Sigmoid colon (tissue), 7 donors: ENCODE data around the gene GJB3. TPM values are rescaled to one million over a fixed set of nuclear protein-coding genes. Genes with fewer than 3 reads are reported as not detected.
"Not testable (repeated sequence)": the region's sequence is repeated elsewhere in the genome, so short reads cannot be mapped to it uniquely, and the experiment has no call there.

Experiments used
- DNase-seq: peaks from one replicate; pipeline ENCODE4 v3.0.0-alpha.2; 2019
- H3K27ac ChIP-seq, 4 donors: fragments of 200-600 bp; sonication (generic); one replicate each; pipeline ENCODE4 v1.5.1; 2016 to 2019; ENCODE audit warnings: mild to moderate bottlenecking in 1 of 4
- H3K27me3 ChIP-seq, 3 donors: fragments of 200-600 bp; sonication (generic); one replicate each; pipeline ENCODE4 v1.5.1; 2019; ENCODE audit warnings: mild to moderate bottlenecking in 1 of 3
- H3K36me3 ChIP-seq, 4 donors: fragments of 200-600 bp; sonication (generic); one replicate each; pipeline ENCODE4 v1.5.1; 2016 to 2019
- H3K4me1 ChIP-seq, 4 donors: fragments of 200-600 bp; sonication (generic); one replicate each; pipeline ENCODE4 v1.5.1; 2017 to 2019
- H3K4me3 ChIP-seq, 4 donors: fragments of 200-600 bp; sonication (generic); one replicate each; pipeline ENCODE4 v1.5.1; 2017 to 2019; ENCODE audit warnings: mild to moderate bottlenecking in 2 of 4, moderate library complexity in 1 of 4
- H3K9me3 ChIP-seq, 4 donors: fragments of 200-600 bp in 3 of 4; sonication (generic) in 3 of 4; one replicate each; pipeline versions ENCODE4 v1.5.1 to v1.6.1; 2013 to 2019
- EP300 ChIP-seq, 4 donors: sonication (generic); formaldehyde crosslinking; IDR thresholded peaks; one replicate each; pipeline ENCODE4 v1.6.1; 2017; ENCODE audit warnings: antibody characterized with exemption in 4 of 4
- POLR2A ChIP-seq, 2 donors: fragments of 450-650 bp; IDR thresholded peaks; one replicate each; pipeline ENCODE4 v1.6.1; 2016; ENCODE audit warnings: antibody characterized with exemption in 2 of 2, mild to moderate bottlenecking in 2 of 2, moderate library complexity in 2 of 2
- POLR2AphosphoS5 ChIP-seq, 4 donors: sonication (generic); formaldehyde crosslinking; IDR thresholded peaks; one replicate each; pipeline ENCODE4 v1.6.1; 2017; ENCODE audit warnings: antibody characterized with exemption in 4 of 4
- WGBS, 2 donors: extraction: QIAGEN DNeasy Blood & Tissue Kit; methylation state at CpG; one replicate each; pipeline ENCODE4 v1.1.7; 2013; 5-methylcytosine and 5-hydroxymethylcytosine counted together
- intact Hi-C: fragments of 100-400 bp; cut with DNase I; formaldehyde crosslinking; loops from one replicate; pipeline ENCODE4 v1.15.1; 2023
- polyA plus RNA-seq, 3 donors: library from polyadenylated mRNA; stranded (reverse); fragments of 200-250 nt; gene quantifications; one replicate each; pipeline ENCODE4 v1.2.3, GENCODE V29; 2013
- total RNA-seq, 4 donors: library from RNA; depleted of rRNA; stranded (reverse); fragments of >200 nt; gene quantifications; one replicate each; pipeline ENCODE4 v1.1.0, GENCODE V29; 2016
- TF ChIP-seq, protein P1 (sequence below), 4 experiments: fragments of 450-650 bp in 3 of 4; fragments of 200-600 bp in 1 of 4; IDR thresholded peaks; one replicate each; pipeline ENCODE4 v1.5.1; 2016 to 2019; ENCODE audit warnings: antibody characterized with exemption in 4 of 4, mild to moderate bottlenecking in 3 of 4, moderate library complexity in 2 of 4
- donor health status: healthy with polysubstance abuse.
- donor health status: Bipolar disorder and iron deficiency.
- donor health status: healthy.

GJB3 gene
- total and polyA plus RNA-seq, 7 donors, result 1.2 to 11.0 (median 1.8) TPM; not detected in 4

DNA sequence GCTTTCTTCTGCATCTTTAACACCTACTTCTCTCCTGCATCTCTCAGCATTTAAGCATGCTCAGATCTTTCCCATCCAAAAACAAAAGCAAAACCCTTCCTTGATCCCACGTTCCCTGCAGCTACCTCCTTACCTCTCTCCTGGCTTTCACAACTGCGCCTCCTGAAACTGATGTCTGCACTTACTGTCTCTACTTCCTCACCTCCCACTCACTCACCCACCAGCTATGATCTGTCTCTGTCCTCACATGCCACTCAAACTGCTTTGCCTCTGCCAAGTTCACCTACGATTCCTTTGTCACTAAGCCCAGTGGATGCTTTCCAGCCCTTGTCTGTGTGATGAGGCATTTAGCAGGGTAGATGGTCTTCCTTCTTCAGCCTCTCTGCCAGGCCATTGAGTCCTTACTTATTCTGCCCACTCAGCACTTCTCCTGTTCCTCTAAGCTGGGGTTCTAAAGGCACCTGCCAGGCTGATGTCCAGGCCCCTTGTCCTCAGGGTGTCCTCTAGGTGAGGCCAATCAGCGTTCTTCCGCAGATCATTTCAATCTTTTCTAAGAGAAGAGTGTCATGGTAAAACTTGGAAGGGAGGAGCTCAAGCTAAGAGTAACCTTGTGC is 10.0 kb upstream of the GJB3 start:
- H3K36me3 ChIP-seq, result no peaks in the 10 kb centered on the region

DNA sequence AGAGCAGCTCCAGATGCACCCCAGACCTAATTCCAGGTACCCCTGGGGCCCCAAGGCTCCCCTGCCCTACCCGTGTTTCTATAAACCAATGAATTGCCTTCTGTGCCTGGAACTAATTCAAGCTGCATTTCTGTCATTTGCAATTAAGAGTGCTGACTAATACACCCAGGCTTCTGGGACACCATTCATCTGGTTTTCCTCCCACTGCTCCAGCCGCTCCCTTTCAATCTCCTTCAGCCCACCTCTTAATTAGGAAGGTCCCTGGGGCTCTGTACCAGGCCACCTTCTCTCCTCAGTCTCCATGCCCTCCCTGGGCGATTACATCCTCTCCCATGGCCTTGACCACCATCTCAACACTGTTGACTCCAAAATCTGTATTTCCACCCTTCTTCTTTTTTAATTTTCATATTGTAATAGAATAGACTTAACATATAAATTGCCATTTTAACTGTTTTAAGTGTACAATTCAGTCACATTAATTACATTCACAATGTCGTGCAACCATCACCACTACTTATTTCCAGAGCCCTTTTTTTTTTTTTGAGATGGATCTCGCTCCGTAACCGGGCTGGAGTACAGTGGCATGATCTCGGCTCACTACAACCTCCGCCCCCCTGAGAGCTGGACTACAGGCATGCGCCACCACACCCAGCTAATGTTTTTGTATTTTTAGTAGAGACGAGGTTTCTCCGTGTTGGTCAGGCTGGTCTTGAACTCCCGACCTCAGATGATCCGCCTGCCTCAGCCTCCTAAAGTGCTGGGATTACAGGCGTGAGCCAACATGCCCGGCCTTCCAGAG is 9.2 kb upstream of the GJB3 start:
- WGBS, 2 donors, result 90 to 92% methylated on average over 16 of the region's 16 CpGs
- H3K27me3 ChIP-seq, result peaks cover 0 to 7% (median 0%) of the 10 kb centered on the region in 3 donors
- H3K36me3 ChIP-seq, result no peaks in the 10 kb centered on the region
- no peak for DNase-seq
- TF ChIP-seq POLR2AphosphoS5 (IDR thresholded peaks at IDR 0.05) (no peak), EP300 (IDR thresholded peaks at IDR 0.05) (no peak), POLR2A (IDR thresholded peaks at IDR 0.05) (no peak)
- TF ChIP-seq, protein P1, sequence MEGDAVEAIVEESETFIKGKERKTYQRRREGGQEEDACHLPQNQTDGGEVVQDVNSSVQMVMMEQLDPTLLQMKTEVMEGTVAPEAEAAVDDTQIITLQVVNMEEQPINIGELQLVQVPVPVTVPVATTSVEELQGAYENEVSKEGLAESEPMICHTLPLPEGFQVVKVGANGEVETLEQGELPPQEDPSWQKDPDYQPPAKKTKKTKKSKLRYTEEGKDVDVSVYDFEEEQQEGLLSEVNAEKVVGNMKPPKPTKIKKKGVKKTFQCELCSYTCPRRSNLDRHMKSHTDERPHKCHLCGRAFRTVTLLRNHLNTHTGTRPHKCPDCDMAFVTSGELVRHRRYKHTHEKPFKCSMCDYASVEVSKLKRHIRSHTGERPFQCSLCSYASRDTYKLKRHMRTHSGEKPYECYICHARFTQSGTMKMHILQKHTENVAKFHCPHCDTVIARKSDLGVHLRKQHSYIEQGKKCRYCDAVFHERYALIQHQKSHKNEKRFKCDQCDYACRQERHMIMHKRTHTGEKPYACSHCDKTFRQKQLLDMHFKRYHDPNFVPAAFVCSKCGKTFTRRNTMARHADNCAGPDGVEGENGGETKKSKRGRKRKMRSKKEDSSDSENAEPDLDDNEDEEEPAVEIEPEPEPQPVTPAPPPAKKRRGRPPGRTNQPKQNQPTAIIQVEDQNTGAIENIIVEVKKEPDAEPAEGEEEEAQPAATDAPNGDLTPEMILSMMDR (IDR thresholded peaks at IDR 0.05), result no peak
- H3K27ac ChIP-seq, result no peak overlapping the region
- no peaks in the 10 kb centered on the region for H3K9me3 ChIP-seq
- H3K4me1 ChIP-seq, result no peaks in the 10 kb centered on the region
- H3K4me3 ChIP-seq, result no peak overlapping the region
- intact Hi-C loops, result no loop called here

More for the DNA sequence above, 10.0 kb upstream of the GJB3 start:
- WGBS, 2 donors, result 88% methylated on average over 5 of the region's 5 CpGs
- intact Hi-C loops, result no loop called here
- TF ChIP-seq, protein P1 (IDR thresholded peaks at IDR 0.05), result no peak
- TF ChIP-seq POLR2AphosphoS5 (IDR thresholded peaks at IDR 0.05), result no peak
- no peak for TF ChIP-seq EP300 (IDR thresholded peaks at IDR 0.05)
- TF ChIP-seq POLR2A (IDR thresholded peaks at IDR 0.05), result no peak
- Histone ChIP-seq H3K9me3 (no peaks in the 10 kb centered on the region), H3K4me3 (no peak overlapping the region), H3K27me3 (peaks cover 0 to 4% (median 0%) of the 10 kb centered on the region in 3 donors), H3K4me1 (no peaks in the 10 kb centered on the region), H3K27ac (no peak overlapping the region)
- no peak for DNase-seq

DNA sequence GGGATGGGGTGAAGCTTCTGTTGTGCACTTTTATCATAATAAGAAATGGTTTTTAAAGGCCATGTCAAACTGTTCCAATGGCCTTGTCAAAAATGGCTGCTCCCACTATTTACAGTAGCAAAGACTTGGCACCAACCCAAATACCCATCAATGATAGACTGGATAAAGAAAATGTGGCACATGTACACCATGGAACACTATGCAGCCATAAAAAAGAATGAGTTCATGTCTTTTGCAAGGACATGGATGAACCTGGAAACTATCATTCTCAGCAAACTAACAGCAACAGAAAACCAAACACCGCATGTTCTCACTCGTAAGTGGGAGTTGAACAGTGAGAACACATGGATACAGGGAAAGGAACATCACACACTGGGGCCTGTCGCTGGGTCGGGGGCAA is 7.9 kb upstream of the GJB3 start:
- 84 to 95% methylated on average over 4 of the region's 4 CpGs for WGBS, 2 donors

GRCh38 chr1:34774957-34775356 is 6.1 kb upstream of the GJB3 start:
- WGBS, 2 donors, result 72 to 91% methylated on average over 8 of the region's 8 CpGs
- no peak for DNase-seq
- H3K27me3 ChIP-seq, result peaks cover 0 to 20% (median 3%) of the 10 kb centered on the region in 3 donors
- no peaks in the 10 kb centered on the region for H3K4me1 ChIP-seq
- H3K9me3 ChIP-seq, result no peaks in the 10 kb centered on the region
- H3K4me3 ChIP-seq, result no peak overlapping the region
- H3K27ac ChIP-seq, result no peak overlapping the region
- intact Hi-C loops, result no loop called here
- no peaks in the 10 kb centered on the region for H3K36me3 ChIP-seq
- TF ChIP-seq POLR2A (IDR thresholded peaks at IDR 0.05) (no peak), POLR2AphosphoS5 (IDR thresholded peaks at IDR 0.05) (no peak), EP300 (IDR thresholded peaks at IDR 0.05) (no peak)
- TF ChIP-seq, protein P1 (IDR thresholded peaks at IDR 0.05), result no peak

More for the DNA sequence above, 7.9 kb upstream of the GJB3 start:
- H3K4me3 ChIP-seq, DNase-seq, intact Hi-C loops, H3K9me3 ChIP-seq, H3K27ac ChIP-seq, H3K36me3 ChIP-seq, H3K4me1 ChIP-seq: not testable (repeated sequence)
- peaks cover 0 to 14% (median 0%) of the 10 kb centered on the region in 3 donors for H3K27me3 ChIP-seq

DNA sequence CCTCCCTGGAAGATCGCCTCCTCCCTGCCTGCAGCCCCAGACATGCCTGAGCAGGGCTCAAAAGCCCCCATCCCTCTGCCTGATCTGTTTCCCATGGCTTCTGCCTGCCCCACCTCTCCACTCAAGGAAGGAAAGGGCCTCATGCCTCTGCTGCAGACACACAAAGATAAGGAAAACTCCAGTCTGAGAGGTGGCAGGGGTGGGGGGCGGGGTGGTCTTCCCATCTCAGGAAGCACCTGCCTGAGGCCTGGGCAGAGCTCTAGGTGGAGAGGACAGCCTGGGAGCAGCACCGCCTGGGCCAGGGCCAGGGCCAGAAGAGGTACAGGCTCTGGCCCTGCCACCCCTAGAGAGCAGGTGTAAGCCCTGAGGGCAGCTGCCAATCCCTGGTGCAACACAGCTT is 4.1 kb upstream of the GJB3 start:
- Histone ChIP-seq H3K27me3 (peaks cover 11 to 40% (median 22%) of the 10 kb centered on the region in 3 donors), H3K4me1 (peaks cover 0 to 14% (median 11%) of the 10 kb centered on the region in 4 donors), H3K36me3 (no peaks in the 10 kb centered on the region), H3K4me3 (no peak overlapping the region), H3K27ac (no peak overlapping the region), H3K9me3 (no peaks in the 10 kb centered on the region)
- intact Hi-C loops, result no loop called here
- WGBS, 2 donors, result 61 to 88% methylated on average over 3 of the region's 3 CpGs
- DNase-seq, result peak; percentile 26
- TF ChIP-seq POLR2A (IDR thresholded peaks at IDR 0.05), result no peak
- TF ChIP-seq EP300 (IDR thresholded peaks at IDR 0.05), result no peak
- TF ChIP-seq, protein P1 (IDR thresholded peaks at IDR 0.05), result no peak
- no peak for TF ChIP-seq POLR2AphosphoS5 (IDR thresholded peaks at IDR 0.05)
